ENCODE results near the gene FAXC. TPM values are rescaled to one million over a fixed set of nuclear protein-coding genes. Genes with fewer than 3 reads are reported as not detected.

Gene FAXC
- total and polyA plus RNA-seq, 8 donors: 0.60 to 6.3 (median 2.4) TPM

DNA sequence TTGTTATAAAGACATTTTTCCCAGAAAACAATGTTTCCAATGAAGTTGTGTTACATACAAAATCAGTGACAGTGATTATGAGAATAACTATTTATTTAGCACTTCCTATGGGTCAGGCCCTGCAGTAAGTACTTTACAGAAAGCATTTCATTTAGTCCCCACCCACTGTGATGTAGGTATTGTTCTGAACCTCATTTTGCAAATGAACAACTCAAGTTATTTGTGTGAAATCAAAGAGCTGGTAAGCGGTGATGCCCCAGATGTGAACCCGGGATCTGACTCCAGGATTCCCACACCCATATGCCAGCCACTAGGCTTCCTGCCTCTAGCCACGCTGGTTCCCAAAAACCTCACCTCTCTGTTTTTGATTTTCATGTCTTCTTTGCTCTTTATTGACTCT, 30.9 kb downstream of the FAXC start:
- DNase-seq (no peak), ATAC-seq (no peak), FAIRE-seq (no peak)
- Histone ChIP-seq H3K4me1 (no peaks in the 10 kb centered on the region), H3K36me3 (no peaks in the 10 kb centered on the region), H3K4me3 (no peak overlapping the region), H3K9me3 (no peaks in the 10 kb centered on the region), H3K27ac (no peak overlapping the region), H3K27me3 (no peaks in the 10 kb centered on the region)
- intact Hi-C loops (cut with DNase I): no loop called here
- TF ChIP-seq, protein P1, sequence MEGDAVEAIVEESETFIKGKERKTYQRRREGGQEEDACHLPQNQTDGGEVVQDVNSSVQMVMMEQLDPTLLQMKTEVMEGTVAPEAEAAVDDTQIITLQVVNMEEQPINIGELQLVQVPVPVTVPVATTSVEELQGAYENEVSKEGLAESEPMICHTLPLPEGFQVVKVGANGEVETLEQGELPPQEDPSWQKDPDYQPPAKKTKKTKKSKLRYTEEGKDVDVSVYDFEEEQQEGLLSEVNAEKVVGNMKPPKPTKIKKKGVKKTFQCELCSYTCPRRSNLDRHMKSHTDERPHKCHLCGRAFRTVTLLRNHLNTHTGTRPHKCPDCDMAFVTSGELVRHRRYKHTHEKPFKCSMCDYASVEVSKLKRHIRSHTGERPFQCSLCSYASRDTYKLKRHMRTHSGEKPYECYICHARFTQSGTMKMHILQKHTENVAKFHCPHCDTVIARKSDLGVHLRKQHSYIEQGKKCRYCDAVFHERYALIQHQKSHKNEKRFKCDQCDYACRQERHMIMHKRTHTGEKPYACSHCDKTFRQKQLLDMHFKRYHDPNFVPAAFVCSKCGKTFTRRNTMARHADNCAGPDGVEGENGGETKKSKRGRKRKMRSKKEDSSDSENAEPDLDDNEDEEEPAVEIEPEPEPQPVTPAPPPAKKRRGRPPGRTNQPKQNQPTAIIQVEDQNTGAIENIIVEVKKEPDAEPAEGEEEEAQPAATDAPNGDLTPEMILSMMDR (IDR thresholded peaks at IDR 0.05): no peak
- 90 to 92% methylated on average over 3 of the region's 3 CpGs for WGBS, 2 donors

DNA sequence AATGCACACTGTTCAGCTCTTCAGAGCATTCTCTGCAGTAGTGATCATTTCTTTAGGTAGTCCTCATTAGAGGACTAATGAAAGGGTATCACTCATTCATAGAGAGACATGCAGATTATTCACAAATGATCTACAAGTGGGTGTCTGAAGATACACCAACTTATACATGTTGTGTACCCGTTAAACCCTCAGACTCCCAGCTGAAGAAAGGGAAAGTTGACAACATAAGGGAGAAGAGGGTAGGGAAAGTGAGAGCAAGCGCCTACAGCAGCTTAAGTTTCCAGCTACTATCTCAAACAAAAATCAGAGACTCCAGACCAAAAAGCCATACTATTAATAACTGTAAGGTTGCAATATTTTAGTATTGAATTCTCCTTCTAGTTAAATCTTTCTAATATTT, 37.1 kb downstream of the FAXC start:
- Histone ChIP-seq H3K4me3 (no peak overlapping the region), H3K9me3 (no peaks in the 10 kb centered on the region), H3K27me3 (no peaks in the 10 kb centered on the region), H3K36me3 (no peaks in the 10 kb centered on the region), H3K27ac (no peak overlapping the region), H3K4me1 (no peaks in the 10 kb centered on the region)
- WGBS, 2 donors: 45 to 65% methylated on average over 2 of the region's 2 CpGs
- TF ChIP-seq, protein P1 (IDR thresholded peaks at IDR 0.05): no peak
- no peak for FAIRE-seq
- intact Hi-C loops (cut with DNase I): no loop called here
- ATAC-seq: no peak
- DNase-seq: no peak

DNA sequence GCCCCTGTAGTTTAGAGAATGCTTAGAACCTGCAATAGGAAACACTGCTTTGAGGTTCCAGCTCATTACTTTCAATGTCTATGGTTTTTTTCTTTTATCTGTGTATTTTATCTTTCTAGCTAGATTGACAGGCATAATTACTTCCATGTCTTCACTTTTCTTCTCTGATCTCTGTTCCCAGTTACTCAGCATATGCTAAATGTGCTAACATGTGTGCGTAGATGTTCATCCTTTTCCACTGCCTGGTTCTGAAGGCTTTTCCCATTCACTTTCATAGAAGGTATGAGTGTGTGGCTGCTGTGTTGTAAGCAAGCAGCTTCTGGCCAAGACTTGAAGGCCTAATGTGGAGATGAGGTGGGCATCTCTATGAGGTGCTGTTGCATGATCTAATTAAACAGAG, 38.9 kb downstream of the FAXC start:
- ATAC-seq (no peak), FAIRE-seq (no peak), DNase-seq (no peak)
- WGBS, 2 donors: 95 to 100% methylated on average over 1 of the region's 1 CpG
- Histone ChIP-seq H3K27ac (no peak overlapping the region), H3K36me3 (no peaks in the 10 kb centered on the region), H3K9me3 (no peaks in the 10 kb centered on the region), H3K27me3 (no peaks in the 10 kb centered on the region), H3K4me1 (no peaks in the 10 kb centered on the region), H3K4me3 (no peak overlapping the region)
- intact Hi-C loops (cut with DNase I): no loop called here
- TF ChIP-seq, protein P1 (IDR thresholded peaks at IDR 0.05): no peak

DNA sequence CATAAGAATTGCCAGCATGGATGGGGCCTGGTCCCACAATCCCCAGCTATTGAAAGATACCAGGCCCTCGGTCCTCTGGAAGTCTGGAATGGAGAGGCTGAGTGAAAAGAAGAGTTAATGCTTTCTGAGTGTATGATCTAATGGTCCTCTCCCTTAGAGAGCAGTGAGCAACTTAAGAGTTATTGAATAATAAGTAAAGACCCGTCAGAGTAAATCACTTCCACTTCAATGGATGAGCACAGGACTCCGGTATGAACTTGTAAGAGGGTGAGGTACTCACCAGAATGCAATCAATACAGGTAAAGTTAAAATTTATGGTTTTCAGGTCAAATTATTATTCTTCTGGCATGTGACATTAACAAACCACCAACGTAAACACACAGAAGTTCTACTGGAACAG, 39.9 kb downstream of the FAXC start:
- intact Hi-C loops (cut with DNase I): no loop called here
- WGBS, 2 donors: 87 to 88% methylated on average over 4 of the region's 4 CpGs
- Histone ChIP-seq H3K27ac (no peak overlapping the region), H3K36me3 (no peaks in the 10 kb centered on the region), H3K4me3 (no peak overlapping the region), H3K9me3 (no peaks in the 10 kb centered on the region), H3K27me3 (no peaks in the 10 kb centered on the region), H3K4me1 (no peaks in the 10 kb centered on the region)
- TF ChIP-seq, protein P1 (IDR thresholded peaks at IDR 0.05): no peak
- DNase-seq (no peak), FAIRE-seq (no peak), ATAC-seq (no peak)

DNA sequence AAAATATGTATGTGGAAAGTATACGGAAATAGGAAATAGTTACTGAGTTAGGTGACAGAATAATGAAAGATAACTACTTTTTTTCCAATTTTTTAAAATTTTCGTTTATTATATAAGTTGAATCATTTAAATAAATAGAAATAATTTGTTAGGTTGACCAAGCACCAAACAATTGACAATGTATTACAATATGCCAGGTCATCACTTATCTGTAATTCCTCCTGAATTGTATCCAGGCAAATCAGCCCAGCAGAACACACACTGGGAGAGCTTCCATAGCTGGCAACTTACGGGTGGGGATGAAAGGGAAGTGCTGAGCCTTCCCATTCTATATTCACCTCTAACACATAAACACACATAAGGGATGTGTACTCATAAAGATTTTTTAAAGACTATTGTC, 40.7 kb downstream of the FAXC start:
- Histone ChIP-seq H3K4me1 (no peaks in the 10 kb centered on the region), H3K27ac (no peak overlapping the region), H3K9me3 (no peaks in the 10 kb centered on the region), H3K36me3 (no peaks in the 10 kb centered on the region), H3K27me3 (no peaks in the 10 kb centered on the region), H3K4me3 (no peak overlapping the region)
- intact Hi-C loops (cut with DNase I): no loop called here
- WGBS, 2 donors: 67 to 69% methylated on average over 3 of the region's 3 CpGs
- no peak for FAIRE-seq
- no peak for DNase-seq
- TF ChIP-seq, protein P1 (IDR thresholded peaks at IDR 0.05): no peak
- ATAC-seq: no peak

All from pancreas (tissue), 10 donors.